Gastrocnemius medialis (tissue), 4 donors: ENCODE measurements around the gene IFITM5. TPM values are rescaled to one million over a fixed set of nuclear protein-coding genes. Genes with fewer than 3 reads are reported as not detected.

Experiments
- ATAC-seq, 2 donors: fragments of 150-250 bp; one replicate each; pipeline ENCODE4 v1.9.1; 2016
- DNase-seq, 2 donors: peaks; one replicate each; pipeline ENCODE4 v3.0.0-alpha.2; 2019
- H3K27ac ChIP-seq, 4 donors: fragments of 200-600 bp; sonication (generic); 1 replicate in 1 of 4; 2 replicates in 3 of 4; pipeline ENCODE4 v1.5.1; 2016 to 2018; ENCODE audit warnings: mild to moderate bottlenecking in 2 of 4, moderate library complexity in 1 of 4
- H3K27me3 ChIP-seq, 3 donors: fragments of 200-600 bp; sonication (generic) in 2 of 3; 1 replicate in 1 of 3; 2 replicates in 2 of 3; pipeline versions ENCODE4 v1.5.1 to v1.6.0; 2016 to 2019; ENCODE audit warnings: mild to moderate bottlenecking in 1 of 3, moderate library complexity in 1 of 3
- H3K36me3 ChIP-seq, 2 donors: fragments of 200-600 bp; sonication (generic) in 1 of 2; one replicate each; pipeline ENCODE4 v1.5.1; 2017 to 2018
- H3K4me1 ChIP-seq, 2 donors: fragments of 200-600 bp; sonication (generic) in 1 of 2; one replicate each; pipeline ENCODE4 v1.5.1; 2016 to 2017; ENCODE audit warnings: mild to moderate bottlenecking in 2 of 2
- H3K4me3 ChIP-seq, 4 donors: fragments of 200-600 bp; sonication (generic) in 3 of 4; 1 replicate in 1 of 4; 2 replicates in 3 of 4; pipeline ENCODE4 v1.5.1; 2016 to 2019; ENCODE audit warnings: mild to moderate bottlenecking in 2 of 4
- H3K9me3 ChIP-seq, 3 donors: fragments of 200-600 bp; sonication (generic) in 2 of 3; 1 replicate in 1 of 3; 2 replicates in 2 of 3; pipeline ENCODE4 v1.5.1; 2016 to 2019
- POLR2A ChIP-seq, 2 donors: fragments of 450-650 bp; IDR thresholded peaks; one replicate each; pipeline ENCODE4 v1.6.1; 2017; ENCODE audit warnings: antibody characterized with exemption in 2 of 2, mild to moderate bottlenecking in 2 of 2, moderate library complexity in 2 of 2
- in situ Hi-C, 4 donors: fragments of 200-750 bp; cut with MboI; loops; one replicate each; pipeline versions ENCODE4 v1.15.0 to v1.8.0; 2017; ENCODE audit warnings: low sequenced_read_pairs in 4 of 4
- intact Hi-C: fragments of 100-400 bp; cut with DNase I; formaldehyde crosslinking; loops from one replicate; pipeline ENCODE4 v1.15.1; 2023; ENCODE audit warnings: low total_unique reads
- total RNA-seq, 4 donors: library from RNA; depleted of rRNA; stranded (reverse); fragments of >200 nt; gene quantifications; one replicate each; pipeline versions ENCODE4 v1.1.0 to v1.2.3, GENCODE V29; 2016
- TF ChIP-seq, protein P1 (sequence below), 5 experiments: fragments of 450-650 bp in 3 of 5; fragments of 200-600 bp in 2 of 5; sonication (generic) in 2 of 5; IDR thresholded peaks in 4 of 5; conservative IDR thresholded peaks in 1 of 5; 1 replicate in 4 of 5; 2 replicates in 1 of 5; pipeline ENCODE4 v1.5.1; 2016 to 2019; ENCODE audit warnings: antibody characterized with exemption in 5 of 5, mild to moderate bottlenecking in 3 of 5, moderate library complexity in 3 of 5

IFITM5 gene
- total RNA-seq, 4 donors from 2014 or later: not detected

DNA sequence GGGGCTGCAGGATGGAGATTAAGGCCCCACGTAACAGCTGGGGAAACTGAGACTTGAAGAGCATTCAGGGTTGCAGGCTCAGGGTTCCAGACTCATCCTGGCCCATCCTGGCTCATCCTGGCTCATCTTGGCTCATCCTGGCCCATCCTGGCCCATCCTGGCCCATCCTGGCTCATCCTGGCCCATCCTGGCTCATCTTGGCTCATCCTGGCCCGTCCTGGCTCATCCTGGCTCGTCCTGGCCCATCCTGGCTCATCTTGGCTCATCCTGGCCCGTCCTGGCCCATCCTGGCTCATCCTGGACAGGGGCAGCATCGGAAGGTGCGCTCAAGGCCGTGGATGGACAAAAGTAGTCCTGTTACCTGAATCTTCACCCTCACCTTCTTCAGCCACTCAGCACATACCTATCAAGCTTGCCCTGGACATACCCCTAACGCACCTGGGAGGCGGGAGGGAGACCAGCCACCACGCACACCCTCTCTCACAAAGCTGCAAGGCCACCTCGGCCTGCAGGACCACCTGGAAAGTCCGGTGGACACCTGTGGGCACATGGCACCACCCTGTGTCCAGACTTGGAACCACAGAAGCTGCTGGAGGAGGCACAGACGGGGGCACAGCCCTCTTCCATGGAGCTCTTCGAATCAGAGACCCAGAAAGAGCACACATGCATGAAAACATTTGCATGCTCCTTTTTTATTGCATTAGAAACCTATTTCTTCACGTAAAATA, 41.4 kb downstream of the IFITM5 start:
- Histone ChIP-seq H3K27me3 (no peaks in the 10 kb centered on the region), H3K9me3 (no peaks in the 10 kb centered on the region), H3K4me3 (no peak overlapping the region), H3K36me3 (peaks cover 0 to 9% of the 10 kb centered on the region in 2 donors), H3K27ac (no peak overlapping the region), H3K4me1 (no peaks in the 10 kb centered on the region)
- no peak for TF ChIP-seq POLR2A (IDR thresholded peaks at IDR 0.05)
- TF ChIP-seq, protein P1, sequence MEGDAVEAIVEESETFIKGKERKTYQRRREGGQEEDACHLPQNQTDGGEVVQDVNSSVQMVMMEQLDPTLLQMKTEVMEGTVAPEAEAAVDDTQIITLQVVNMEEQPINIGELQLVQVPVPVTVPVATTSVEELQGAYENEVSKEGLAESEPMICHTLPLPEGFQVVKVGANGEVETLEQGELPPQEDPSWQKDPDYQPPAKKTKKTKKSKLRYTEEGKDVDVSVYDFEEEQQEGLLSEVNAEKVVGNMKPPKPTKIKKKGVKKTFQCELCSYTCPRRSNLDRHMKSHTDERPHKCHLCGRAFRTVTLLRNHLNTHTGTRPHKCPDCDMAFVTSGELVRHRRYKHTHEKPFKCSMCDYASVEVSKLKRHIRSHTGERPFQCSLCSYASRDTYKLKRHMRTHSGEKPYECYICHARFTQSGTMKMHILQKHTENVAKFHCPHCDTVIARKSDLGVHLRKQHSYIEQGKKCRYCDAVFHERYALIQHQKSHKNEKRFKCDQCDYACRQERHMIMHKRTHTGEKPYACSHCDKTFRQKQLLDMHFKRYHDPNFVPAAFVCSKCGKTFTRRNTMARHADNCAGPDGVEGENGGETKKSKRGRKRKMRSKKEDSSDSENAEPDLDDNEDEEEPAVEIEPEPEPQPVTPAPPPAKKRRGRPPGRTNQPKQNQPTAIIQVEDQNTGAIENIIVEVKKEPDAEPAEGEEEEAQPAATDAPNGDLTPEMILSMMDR (IDR thresholded peaks at IDR 0.05 in 4 of 5, conservative IDR thresholded peaks at IDR 0.05 in 1 of 5): no peak
- intact Hi-C loops: loop anchor here (10.0 kb wide), 1 partner anchor 97 kb away; no protein-coding TSS in a partner anchor
- ATAC-seq (no peak), DNase-seq (no peak)
- in situ Hi-C loops: no loop called here

DNA sequence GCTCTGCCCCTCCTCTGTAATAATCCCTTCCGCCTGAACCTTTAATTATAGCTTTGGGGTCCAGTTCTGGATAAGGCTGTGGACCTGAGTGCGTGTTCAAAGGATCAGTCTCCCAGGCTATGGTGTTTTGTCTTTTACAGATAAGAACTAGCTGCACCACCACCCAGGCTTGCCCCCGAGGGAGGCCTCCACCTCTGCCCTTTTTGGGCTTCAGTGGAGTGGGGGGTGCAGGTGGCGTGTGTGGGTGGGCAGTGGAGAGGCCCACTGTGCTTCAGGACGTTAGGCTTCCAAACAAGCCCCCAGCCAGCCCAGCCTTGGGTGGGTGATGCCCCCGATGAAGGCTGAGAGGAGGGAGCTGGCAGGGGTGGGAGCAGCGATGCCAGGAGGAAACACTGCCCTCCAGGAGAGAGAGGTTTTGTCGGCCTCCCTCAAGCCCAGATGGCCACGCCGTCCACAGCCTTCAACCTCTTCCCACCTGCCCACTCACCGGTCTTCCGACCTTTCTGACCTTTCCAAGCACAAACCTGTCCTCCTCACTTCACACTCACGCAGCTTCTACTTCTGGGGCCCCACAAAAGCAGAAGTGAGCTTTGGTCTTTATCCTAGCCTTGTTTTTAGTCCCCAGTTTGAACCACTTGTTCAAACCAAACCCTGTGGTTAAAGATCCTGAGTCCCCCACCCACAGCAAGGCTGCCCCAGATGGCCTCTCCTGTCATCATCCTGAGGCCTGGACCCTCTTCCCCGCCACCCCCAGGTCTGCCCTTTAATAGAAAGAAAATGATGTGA, 42.2 kb downstream of the IFITM5 start:
- intact Hi-C loops: loop anchor here (10.0 kb wide), 1 partner anchor 98 kb away; no protein-coding TSS in a partner anchor
- in situ Hi-C loops: no loop called here
- no peaks in the 10 kb centered on the region for H3K4me1 ChIP-seq

DNA sequence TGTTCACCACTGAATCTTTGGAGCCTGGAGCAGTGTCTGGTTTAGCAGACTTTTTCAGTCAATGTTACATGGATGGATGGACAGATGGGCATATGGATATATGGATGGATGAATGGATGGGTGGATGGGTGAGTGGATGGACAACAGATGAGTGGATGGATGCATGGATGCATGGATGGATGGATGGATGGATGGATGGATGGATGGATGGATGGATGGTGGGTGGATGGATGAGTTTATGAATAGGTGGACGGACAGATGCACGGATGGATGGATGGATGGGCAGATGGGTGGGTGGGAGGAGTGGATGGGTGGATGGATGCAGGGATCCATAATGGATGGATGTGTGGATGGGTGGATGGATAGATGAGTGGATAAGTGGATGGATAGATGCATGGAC, 43.5 kb downstream of the IFITM5 start:
- no peaks in the 10 kb centered on the region for H3K27me3 ChIP-seq
- in situ Hi-C loops: no loop called here
- ATAC-seq: no peak
- DNase-seq: no peak
- intact Hi-C loops: loop anchor here (10.0 kb wide), 1 partner anchor 99 kb away; no protein-coding TSS in a partner anchor
- H3K36me3 ChIP-seq: peaks cover 0 to 28% of the 10 kb centered on the region in 2 donors
- H3K27ac ChIP-seq: no peak overlapping the region
- no peaks in the 10 kb centered on the region for H3K4me1 ChIP-seq
- no peak overlapping the region for H3K4me3 ChIP-seq
- no peaks in the 10 kb centered on the region for H3K9me3 ChIP-seq
- TF ChIP-seq, protein P1 (IDR thresholded peaks at IDR 0.05 in 4 of 5, conservative IDR thresholded peaks at IDR 0.05 in 1 of 5): no peak
- no peak for TF ChIP-seq POLR2A (IDR thresholded peaks at IDR 0.05)

More for the DNA sequence above, 42.2 kb downstream of the IFITM5 start:
- no peak for ATAC-seq
- TF ChIP-seq, protein P1 (IDR thresholded peaks at IDR 0.05 in 4 of 5, conservative IDR thresholded peaks at IDR 0.05 in 1 of 5): no peak
- TF ChIP-seq POLR2A (IDR thresholded peaks at IDR 0.05): no peak
- no peak overlapping the region for H3K4me3 ChIP-seq
- H3K27ac ChIP-seq: no peak overlapping the region
- no peaks in the 10 kb centered on the region for H3K9me3 ChIP-seq
- no peaks in the 10 kb centered on the region for H3K27me3 ChIP-seq
- H3K36me3 ChIP-seq: peaks cover 0 to 17% of the 10 kb centered on the region in 2 donors
- DNase-seq: no peak

DNA sequence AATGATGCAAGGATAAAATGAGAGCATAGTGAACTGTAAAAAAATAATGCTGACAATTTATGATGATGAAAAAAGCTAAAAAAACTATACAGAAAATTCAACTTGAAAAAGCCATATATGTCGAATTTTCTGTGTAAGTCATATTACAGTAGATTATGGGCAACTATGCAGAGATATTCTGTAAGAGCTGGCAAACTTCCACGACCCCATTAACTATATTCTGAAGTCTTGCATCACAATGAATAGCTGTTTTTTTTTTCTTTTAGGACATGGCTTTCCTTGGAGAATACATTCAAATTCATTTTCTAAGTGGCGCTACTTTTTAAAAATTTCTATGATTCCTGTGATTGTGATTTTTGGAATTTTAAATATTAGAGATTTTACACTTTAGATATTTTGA, 44.1 kb downstream of the IFITM5 start:
- no peak for ATAC-seq
- Histone ChIP-seq H3K4me3 (no peak overlapping the region), H3K4me1 (no peaks in the 10 kb centered on the region), H3K27ac (no peak overlapping the region), H3K36me3 (peaks cover 0 to 34% of the 10 kb centered on the region in 2 donors), H3K27me3 (no peaks in the 10 kb centered on the region), H3K9me3 (no peaks in the 10 kb centered on the region)
- TF ChIP-seq POLR2A (IDR thresholded peaks at IDR 0.05): no peak
- TF ChIP-seq, protein P1 (IDR thresholded peaks at IDR 0.05 in 4 of 5, conservative IDR thresholded peaks at IDR 0.05 in 1 of 5): no peak
- in situ Hi-C loops: no loop called here
- intact Hi-C loops: loop anchor here (10.0 kb wide), 1 partner anchor 100 kb away; no protein-coding TSS in a partner anchor
- no peak for DNase-seq
